Measurements from ENCODE around the gene KCNJ12. TPM values are rescaled to one million over a fixed set of nuclear protein-coding genes. Genes with fewer than 3 reads are reported as not detected.

KCNJ12 gene
- total RNA-seq, 3 donors from 2014 or later: 0.05 TPM; not detected in 2

DNA sequence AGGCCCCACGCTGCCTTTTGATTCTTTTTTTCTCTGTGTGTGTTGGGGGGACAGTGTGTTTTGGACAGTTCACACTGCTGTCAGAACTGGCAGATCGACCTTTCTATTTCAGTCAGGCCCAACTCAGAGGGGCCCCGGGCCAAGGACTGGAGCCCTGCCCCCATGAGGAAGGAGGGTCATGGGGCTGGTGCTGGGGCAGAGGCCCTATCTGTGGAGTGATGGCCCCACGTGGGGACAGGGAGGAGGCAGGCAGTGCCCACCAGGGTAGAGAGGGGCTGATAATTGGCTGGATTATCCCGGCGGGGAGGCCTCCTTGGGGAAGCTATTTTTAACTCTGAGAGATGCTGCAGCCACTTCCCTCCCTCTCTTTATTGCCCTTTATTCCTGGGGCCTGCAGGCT, 5.7 kb upstream of the KCNJ12 start:
- Mint-ChIP-seq H3K36me3 (ENCODE audit: insufficient read depth) (no peaks in the 10 kb centered on the region), H3K4me1 (ENCODE audit: low read depth) (no peaks in the 10 kb centered on the region), H3K27me3 (ENCODE audit: low read depth) (peaks cover 22% of the 10 kb centered on the region), H3K9me3 (no peaks in the 10 kb centered on the region), H3K4me3 (no peak overlapping the region)
- no peak for ATAC-seq
- DNase-seq: no peak

DNA sequence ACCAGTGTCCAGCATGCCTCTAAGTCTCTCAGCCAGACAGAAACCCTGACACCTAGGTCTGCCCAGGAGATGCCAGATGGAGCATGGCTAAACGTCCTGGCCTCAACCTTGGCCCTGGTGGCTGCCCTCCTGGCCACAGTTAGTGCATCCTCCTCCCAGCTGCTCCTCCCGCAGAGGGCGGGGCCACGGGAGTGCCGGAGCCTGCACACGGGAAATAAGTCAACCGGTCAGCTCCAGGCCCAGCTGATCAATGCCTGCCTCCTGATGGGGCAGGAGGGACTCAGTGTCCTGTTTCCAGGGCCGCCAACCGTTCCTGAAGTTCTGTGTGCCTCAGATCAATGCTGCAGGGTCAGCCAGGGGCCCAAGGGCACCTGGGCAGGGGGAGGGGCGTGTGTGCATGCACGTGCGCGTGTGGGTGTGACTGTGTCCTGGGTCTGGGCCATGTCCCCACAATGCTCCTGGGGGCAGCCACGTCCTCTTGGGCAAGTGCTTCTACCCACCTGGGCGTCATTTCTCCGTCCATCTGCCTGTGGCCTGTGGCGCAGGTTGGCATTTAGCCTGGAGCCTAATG, 4.6 kb upstream of the KCNJ12 start:
- ATAC-seq (no peak), DNase-seq (no peak)
- Mint-ChIP-seq H3K36me3 (ENCODE audit: insufficient read depth) (no peaks in the 10 kb centered on the region), H3K4me1 (ENCODE audit: low read depth) (peaks cover 2% of the 10 kb centered on the region), H3K27me3 (ENCODE audit: low read depth) (peaks cover 29% of the 10 kb centered on the region), H3K9me3 (no peaks in the 10 kb centered on the region), H3K4me3 (no peak overlapping the region)

DNA sequence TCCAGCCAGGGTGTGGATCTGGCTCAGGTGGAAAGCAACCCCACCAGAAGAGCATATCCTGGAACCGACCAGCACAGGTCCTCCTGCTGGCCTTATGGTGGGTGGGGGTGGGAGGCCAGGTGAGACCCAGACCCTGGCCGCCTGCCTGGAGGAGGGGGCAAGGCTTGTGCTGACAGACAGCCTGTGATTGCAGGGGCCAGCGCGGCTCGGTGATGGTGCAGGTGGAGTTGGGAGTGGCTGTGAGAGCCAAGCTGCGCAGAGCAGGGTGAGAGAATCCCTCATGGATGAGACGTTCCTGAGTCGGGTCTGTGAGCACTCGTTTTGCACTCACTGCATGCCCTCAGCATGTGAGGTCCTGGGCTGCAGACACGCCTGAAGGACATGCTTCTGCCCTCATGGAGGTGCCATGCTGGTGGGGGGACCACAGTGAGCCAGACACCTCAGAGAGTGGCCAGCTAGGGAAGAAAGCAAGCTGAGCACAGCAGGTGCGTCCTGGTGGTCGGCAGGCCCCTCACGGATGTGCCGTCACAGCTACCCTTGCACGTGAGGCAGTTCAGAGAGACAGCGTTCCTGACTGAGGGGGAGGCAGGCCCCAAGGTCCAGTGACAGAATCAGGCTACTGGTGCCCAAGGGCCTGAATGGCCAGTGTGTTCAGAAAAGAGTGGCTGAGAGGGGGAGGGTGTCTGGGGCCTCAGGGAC, 3.8 kb upstream of the KCNJ12 start:
- Mint-ChIP-seq H3K36me3 (ENCODE audit: insufficient read depth) (no peaks in the 10 kb centered on the region), H3K4me3 (no peak overlapping the region), H3K27me3 (ENCODE audit: low read depth) (peaks cover 34% of the 10 kb centered on the region), H3K4me1 (ENCODE audit: low read depth) (peaks cover 6% of the 10 kb centered on the region), H3K9me3 (no peaks in the 10 kb centered on the region)
- DNase-seq (no peak), ATAC-seq (no peak)

DNA sequence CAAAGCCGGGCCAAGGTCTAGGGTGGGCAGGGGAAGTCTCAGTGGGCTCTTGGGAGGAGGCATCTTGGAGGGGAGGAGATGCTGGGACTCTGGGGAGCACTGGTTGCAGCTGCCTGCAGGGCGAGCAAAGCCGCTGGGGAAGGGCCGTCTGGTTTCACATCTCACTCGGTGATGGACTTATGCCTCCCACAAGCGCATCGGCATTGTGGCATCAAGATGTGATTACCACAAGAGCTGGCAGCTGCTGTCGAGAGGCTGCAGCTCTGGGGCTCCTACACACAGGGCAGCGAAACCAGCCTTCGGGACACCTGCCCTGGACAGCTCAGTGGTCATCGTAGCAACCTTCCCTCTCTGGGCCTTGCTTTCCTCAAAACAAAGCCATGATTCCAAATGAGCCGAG, 3.1 kb upstream of the KCNJ12 start:
- Mint-ChIP-seq H3K4me1 (ENCODE audit: low read depth) (peaks cover 10% of the 10 kb centered on the region), H3K4me3 (no peak overlapping the region), H3K36me3 (ENCODE audit: insufficient read depth) (no peaks in the 10 kb centered on the region), H3K9me3 (no peaks in the 10 kb centered on the region), H3K27me3 (ENCODE audit: low read depth) (peaks cover 39% of the 10 kb centered on the region)
- ATAC-seq: no peak
- DNase-seq: no peak

DNA sequence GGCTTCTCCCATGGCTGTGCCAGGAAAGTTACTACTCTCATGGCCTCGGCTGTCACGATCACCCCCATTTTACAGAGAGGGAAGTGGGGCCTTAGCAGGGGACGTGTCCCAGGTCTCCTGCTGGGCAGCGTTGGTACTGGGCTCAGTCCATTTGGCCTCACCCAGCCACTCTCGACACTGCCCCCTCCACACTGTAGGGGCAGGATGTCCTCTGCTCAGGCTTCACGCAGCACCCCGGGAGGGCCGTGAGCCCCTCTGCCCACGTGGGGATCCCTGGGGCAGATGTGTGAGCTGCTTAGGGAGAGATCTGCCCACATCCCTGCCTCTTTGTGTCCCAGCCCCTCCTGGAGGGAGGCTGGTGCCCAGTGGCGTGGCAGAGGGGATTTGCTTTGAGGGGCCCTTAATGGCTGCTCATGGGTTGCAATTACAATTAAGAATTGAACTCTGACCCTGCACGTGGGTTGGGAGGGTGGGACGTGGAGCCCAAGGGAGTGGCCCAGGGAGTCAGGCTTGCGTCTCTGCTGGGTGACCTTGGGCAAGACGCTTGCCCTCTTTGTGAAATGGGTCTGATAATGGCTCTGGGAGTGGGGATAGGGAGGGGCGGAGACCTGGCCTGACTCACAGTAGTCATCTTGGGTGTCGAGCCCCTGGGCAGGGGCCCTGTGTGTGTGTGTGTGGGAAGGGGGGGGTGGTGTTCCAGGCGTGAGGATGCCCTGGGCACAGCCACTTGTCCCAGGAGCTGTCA, 2.3 kb upstream of the KCNJ12 start:
- DNase-seq (no peak), ATAC-seq (no peak)
- H3K4me3 Mint-ChIP-seq: no peak overlapping the region
- no peaks in the 10 kb centered on the region for H3K9me3 Mint-ChIP-seq
- peaks cover 10% of the 10 kb centered on the region for H3K4me1 Mint-ChIP-seq (ENCODE audit: low read depth)
- no peaks in the 10 kb centered on the region for H3K36me3 Mint-ChIP-seq (ENCODE audit: insufficient read depth)
- peaks cover 35% of the 10 kb centered on the region for H3K27me3 Mint-ChIP-seq (ENCODE audit: low read depth)

DNA sequence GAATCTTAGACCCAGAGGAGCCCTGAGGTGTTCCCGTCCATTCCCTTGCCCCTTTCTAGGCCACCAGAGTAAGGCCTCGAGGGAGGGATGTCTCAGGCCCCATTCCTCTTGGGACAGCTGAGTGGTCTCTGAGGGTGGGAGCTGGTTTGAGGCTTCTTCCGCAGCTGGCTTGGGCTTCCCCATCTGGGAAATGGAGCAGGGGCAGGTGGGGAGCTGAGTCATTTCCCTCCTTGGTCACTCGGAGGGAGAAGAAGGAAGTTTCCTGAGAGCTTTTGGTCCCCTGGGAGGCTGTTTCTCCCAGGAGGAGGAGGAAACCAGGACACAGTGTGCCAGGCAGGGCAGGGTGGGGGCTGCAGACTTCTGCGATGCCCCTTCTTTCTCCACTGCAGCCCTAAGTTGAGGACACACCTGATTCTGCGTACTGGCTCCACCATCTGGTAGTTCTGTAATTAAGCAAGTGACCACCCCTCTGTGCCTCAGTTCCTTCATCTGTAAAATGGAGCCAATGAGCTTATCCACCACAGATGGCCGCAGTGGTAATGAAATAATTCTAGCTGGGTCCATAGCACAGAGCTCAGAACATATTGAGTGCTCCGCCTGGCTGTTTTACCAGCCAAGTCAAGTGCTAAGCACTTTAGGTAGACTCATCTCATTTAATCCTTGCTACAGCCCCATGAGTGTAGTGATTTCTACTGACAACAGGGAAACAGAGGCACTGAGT, 1.6 kb upstream of the KCNJ12 start:
- no peaks in the 10 kb centered on the region for H3K36me3 Mint-ChIP-seq (ENCODE audit: insufficient read depth)
- no peak for DNase-seq
- ATAC-seq: no peak
- H3K4me3 Mint-ChIP-seq: no peak overlapping the region
- H3K27me3 Mint-ChIP-seq (ENCODE audit: low read depth): peaks cover 36% of the 10 kb centered on the region
- H3K9me3 Mint-ChIP-seq: no peaks in the 10 kb centered on the region
- peaks cover 10% of the 10 kb centered on the region for H3K4me1 Mint-ChIP-seq (ENCODE audit: low read depth)

DNA sequence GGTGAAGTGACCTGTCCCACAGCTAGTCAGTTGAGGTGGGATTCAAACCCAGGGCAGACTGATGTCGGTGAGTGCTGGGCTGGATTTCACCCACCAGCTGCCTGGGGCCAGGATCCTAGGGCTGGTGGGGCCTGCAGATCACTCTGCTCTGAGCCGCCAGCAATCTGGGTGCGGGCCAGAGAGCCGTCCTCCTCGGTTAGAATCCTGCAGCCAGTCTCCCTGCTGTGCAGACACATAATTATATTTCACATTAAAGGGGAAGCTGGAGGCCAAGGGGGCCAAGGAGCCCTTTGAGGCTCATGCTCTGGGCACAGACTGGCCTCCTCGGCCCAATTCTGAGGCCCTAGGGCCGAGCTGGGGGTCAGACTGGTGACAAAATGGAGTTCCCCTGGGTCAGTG, 996 bp upstream of the KCNJ12 start:
- H3K4me1 Mint-ChIP-seq (ENCODE audit: low read depth): peaks cover 10% of the 10 kb centered on the region
- no peak for ATAC-seq
- H3K27me3 Mint-ChIP-seq (ENCODE audit: low read depth): peaks cover 36% of the 10 kb centered on the region
- no peak overlapping the region for H3K4me3 Mint-ChIP-seq
- no peak for DNase-seq
- no peaks in the 10 kb centered on the region for H3K9me3 Mint-ChIP-seq
- H3K36me3 Mint-ChIP-seq (ENCODE audit: insufficient read depth): no peaks in the 10 kb centered on the region

DNA sequence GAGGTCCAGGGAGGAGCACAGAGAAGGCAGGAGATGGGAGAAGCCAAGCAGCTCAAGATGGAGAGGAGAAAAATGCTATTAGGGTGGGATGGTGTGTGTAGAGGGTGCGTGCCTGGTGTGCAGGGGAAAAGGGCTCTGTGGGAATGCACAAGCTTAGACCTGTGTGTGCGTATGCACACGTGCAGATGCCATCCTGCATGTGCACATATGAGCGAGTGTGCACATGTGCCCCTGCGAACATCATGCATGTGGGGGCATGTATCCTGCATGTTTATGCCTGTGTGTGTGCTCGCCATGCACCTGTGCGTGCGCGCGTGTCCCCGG, 438 bp upstream of the KCNJ12 start:
- DNase-seq: no peak
- no peak for ATAC-seq
- Mint-ChIP-seq H3K4me1 (ENCODE audit: low read depth) (peaks cover 10% of the 10 kb centered on the region), H3K27me3 (ENCODE audit: low read depth) (peaks cover 36% of the 10 kb centered on the region), H3K4me3 (peak overlapping the region; percentile 34), H3K9me3 (no peaks in the 10 kb centered on the region), H3K36me3 (ENCODE audit: insufficient read depth) (no peaks in the 10 kb centered on the region)

DNA sequence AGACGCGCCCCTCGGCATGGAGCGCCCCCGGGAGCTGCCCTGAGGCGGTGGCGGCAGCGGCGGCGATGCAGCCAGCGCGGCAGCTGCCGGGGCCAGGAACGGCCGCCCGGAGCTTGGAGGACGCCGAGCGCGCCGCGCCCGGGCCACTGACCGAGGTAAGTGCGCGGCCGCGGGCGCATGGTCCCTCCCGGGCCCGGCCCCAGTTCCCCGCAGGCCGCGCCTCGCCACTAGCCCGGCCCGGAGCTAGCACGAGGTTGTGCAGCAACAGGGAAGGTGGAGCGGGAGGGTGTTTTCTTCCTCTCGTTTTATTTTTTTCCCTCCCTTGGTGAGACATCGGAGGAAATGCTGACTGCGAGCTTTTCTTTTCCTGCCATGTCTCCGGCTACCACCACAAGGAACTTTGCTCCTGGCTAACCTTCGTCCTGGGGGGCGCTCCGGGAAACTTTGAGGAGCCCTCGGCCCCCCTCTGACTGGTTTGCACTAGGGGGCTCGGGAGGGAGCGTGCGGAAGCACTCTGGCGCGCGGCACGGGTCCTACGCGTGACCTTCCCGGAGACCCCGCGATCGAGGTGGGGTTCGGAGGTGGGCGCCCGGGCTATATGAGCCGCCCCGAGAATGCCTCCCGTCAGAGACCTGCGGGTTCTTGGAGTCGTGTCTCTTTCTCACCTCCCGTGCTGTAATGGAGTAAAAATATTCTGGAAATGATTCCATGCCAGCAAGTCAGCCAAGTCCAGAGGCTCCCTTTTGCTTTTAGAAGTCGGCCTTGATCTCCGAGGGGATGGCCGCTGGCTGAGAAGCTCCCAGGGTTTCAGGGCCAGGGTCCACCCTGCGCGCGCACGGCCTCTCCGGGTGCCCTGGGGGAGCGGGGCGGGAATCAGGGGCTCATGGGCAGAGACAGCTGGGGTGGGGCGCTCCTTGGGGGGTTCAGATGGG, 868 bp downstream of the KCNJ12 start:
- no peaks in the 10 kb centered on the region for H3K36me3 Mint-ChIP-seq (ENCODE audit: insufficient read depth)
- peak overlapping the region; percentile 46 for H3K4me3 Mint-ChIP-seq
- peak; percentile 12 to 21 for ATAC-seq
- H3K27me3 Mint-ChIP-seq (ENCODE audit: low read depth): peaks cover 39% of the 10 kb centered on the region
- no peak for DNase-seq
- H3K9me3 Mint-ChIP-seq: no peaks in the 10 kb centered on the region
- peaks cover 10% of the 10 kb centered on the region for H3K4me1 Mint-ChIP-seq (ENCODE audit: low read depth)

DNA sequence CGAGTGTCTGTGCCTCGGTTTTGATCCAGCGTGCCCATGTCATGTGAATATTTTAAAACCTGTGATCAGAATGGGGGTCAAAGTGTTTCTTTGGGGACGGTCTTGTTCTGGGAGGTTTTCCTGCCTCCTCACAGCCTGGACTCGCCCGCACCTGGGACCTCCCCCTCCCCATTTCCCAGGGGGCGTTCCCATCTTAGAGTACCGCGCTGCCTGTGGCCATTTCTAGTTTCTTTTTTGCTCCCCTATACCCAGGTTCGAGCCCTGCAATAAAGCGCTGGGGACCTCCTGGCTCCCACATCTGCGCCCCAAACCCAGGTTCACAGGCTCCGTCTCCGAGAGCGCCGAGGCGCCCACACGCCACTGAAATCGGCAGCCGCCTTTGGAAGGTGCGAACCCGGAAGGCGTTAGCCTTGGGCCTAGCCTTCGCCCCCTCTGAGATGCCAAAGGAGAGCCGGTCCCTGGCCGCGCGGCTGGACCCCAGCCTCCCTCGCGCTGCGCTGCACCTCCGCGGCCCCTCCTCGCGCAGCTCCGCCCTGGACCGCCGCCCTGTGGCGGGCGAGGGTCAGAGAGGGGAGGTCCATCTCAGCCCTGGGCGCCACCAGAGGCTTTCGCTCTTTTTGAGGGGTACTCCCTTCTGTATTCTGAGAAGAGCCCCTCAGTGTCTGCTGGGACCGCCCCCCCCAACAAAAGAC, 1.7 kb downstream of the KCNJ12 start:
- H3K27me3 Mint-ChIP-seq (ENCODE audit: low read depth): peaks cover 34% of the 10 kb centered on the region
- no peaks in the 10 kb centered on the region for H3K9me3 Mint-ChIP-seq
- peaks cover 10% of the 10 kb centered on the region for H3K4me1 Mint-ChIP-seq (ENCODE audit: low read depth)
- H3K4me3 Mint-ChIP-seq: peak overlapping the region; percentile 24
- DNase-seq: no peak
- ATAC-seq: no peak
- no peaks in the 10 kb centered on the region for H3K36me3 Mint-ChIP-seq (ENCODE audit: insufficient read depth)

DNA sequence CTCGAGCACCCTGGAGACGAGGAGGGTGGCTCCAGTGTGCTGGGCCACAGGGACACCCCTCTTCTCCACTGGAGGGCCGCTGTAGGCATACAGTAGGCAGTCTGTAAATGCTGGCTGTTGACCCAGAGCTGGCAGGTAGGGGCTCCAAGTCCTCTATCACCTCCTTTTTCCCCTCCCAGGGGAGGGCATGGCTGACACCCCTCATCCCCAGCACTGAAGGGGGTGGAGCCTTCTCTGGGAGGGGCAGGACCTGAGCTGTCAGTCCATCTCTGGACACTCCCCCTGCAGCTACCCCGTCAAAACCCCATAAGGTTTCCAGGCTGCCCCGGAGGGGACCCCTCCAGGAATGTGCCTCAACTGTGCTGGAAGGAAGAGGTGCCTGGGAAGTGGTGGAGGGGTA, 2.4 kb downstream of the KCNJ12 start:
- Mint-ChIP-seq H3K27me3 (ENCODE audit: low read depth) (peaks cover 31% of the 10 kb centered on the region), H3K36me3 (ENCODE audit: insufficient read depth) (no peaks in the 10 kb centered on the region), H3K4me1 (ENCODE audit: low read depth) (peaks cover 10% of the 10 kb centered on the region), H3K4me3 (no peak overlapping the region), H3K9me3 (no peaks in the 10 kb centered on the region)
- ATAC-seq: no peak
- DNase-seq: no peak

DNA sequence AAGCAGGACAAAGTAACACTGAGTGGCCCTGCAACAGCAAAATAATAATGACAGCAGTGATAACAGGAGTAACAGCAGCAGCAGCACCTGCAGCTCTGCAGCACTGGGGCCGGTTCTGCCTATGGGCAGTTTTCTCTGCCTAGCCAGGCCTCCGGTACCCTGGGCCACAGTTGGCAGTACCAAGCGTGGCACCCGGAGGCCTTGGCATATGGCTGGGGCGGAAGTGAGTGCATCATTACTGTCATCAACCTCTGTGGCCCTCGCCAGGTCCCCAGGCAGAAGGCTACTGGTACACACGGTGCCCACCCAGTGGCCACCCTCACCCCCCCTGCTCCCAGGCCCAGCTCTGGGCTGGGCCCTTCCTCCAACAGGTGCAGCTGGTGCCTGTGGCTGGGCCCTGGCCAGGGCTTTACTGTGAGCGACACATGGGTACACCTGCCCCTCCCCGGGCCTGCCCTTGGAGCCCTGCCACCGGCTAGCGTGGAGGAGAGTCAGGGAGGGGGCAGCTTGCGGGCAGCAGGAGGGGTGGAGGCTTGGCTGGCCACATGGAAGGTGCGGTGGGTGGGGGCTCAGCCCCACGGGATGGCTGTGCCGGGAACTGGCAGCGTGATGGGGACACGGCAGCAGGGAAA, 3.0 kb downstream of the KCNJ12 start:
- Mint-ChIP-seq H3K36me3 (ENCODE audit: insufficient read depth) (no peaks in the 10 kb centered on the region), H3K27me3 (ENCODE audit: low read depth) (peaks cover 31% of the 10 kb centered on the region), H3K4me1 (ENCODE audit: low read depth) (peaks cover 10% of the 10 kb centered on the region), H3K4me3 (no peak overlapping the region), H3K9me3 (no peaks in the 10 kb centered on the region)
- ATAC-seq: no peak
- no peak for DNase-seq

DNA sequence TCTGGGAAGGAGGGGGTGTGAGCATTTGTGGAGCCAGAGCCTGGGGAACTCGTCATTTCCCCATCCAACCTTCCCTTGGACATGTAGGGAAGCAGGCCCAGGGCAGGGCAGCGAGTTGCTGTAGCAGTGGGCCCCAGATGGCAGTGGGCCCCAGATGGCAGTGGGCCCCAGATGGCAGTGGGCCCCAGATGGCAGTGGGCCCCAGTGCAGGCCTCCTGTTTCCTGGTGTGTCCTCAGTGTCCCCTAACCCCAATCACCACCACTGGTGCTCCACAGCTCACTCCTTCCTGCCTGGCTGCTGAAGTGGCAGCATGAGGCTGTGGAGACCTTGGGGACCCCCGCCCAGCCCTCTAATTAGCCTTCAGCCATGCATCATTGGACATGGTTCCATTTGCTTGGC, 4.5 kb downstream of the KCNJ12 start:
- peaks cover 10% of the 10 kb centered on the region for H3K4me1 Mint-ChIP-seq (ENCODE audit: low read depth)
- H3K4me3 Mint-ChIP-seq: no peak overlapping the region
- DNase-seq (no peak), ATAC-seq (no peak)
- no peaks in the 10 kb centered on the region for H3K9me3 Mint-ChIP-seq
- no peaks in the 10 kb centered on the region for H3K36me3 Mint-ChIP-seq (ENCODE audit: insufficient read depth)
- H3K27me3 Mint-ChIP-seq (ENCODE audit: low read depth): peaks cover 23% of the 10 kb centered on the region
